Smooth muscle cell (in vitro differentiated cells): ENCODE measurements around the gene NABP2. TPM values are rescaled to one million over a fixed set of nuclear protein-coding genes. Genes with fewer than 3 reads are reported as not detected.
"Not testable (repeated sequence)": the region's sequence is repeated elsewhere in the genome, so short reads cannot be mapped to it uniquely, and the experiment has no call there.

Source experiments
- DNase-seq: peaks from one replicate; lab custom pipeline; 2025; ENCODE audit not compliant: unreplicated experiment; lab: John Stamatoyannopoulos, UW
- H2AFZ ChIP-seq: fragments of 200-600 bp; sonication (generic); 2 replicates; pipeline ENCODE4 v1.6.0; 2016; ENCODE audit warnings: antibody characterized with exemption, low read depth, mild to moderate bottlenecking
- H3F3A ChIP-seq: fragments of 200-600 bp; sonication (generic); 2 replicates; pipeline ENCODE4 v1.6.0; 2017; ENCODE audit warnings: antibody characterized with exemption, low read depth
- H3K27ac ChIP-seq: fragments of 200-600 bp; sonication (generic); 2 replicates; pipeline ENCODE4 v1.5.1; 2016; ENCODE audit warnings: low read depth, mild to moderate bottlenecking
- H3K27me3 ChIP-seq: fragments of 200-600 bp; sonication (generic); 2 replicates; pipeline ENCODE4 v1.6.1; 2016; ENCODE audit warnings: low read depth, mild to moderate bottlenecking
- H3K36me3 ChIP-seq: fragments of 200-600 bp; sonication (generic); 2 replicates; pipeline ENCODE4 v1.5.1; 2016; ENCODE audit warnings: low read depth
- H3K4me1 ChIP-seq: fragments of 200-600 bp; sonication (generic); 2 replicates; pipeline ENCODE4 v1.5.1; 2016; ENCODE audit warnings: low read depth
- H3K4me2 ChIP-seq: fragments of 200-600 bp; sonication (generic); 2 replicates; pipeline ENCODE4 v1.6.0; 2016; ENCODE audit warnings: mild to moderate bottlenecking
- H3K4me3 ChIP-seq: fragments of 200-600 bp; sonication (generic); 2 replicates; pipeline ENCODE4 v1.5.1; 2016; ENCODE audit warnings: mild to moderate bottlenecking
- H3K79me2 ChIP-seq: fragments of 200-600 bp; sonication (generic); 2 replicates; pipeline ENCODE4 v1.6.0; 2016; ENCODE audit warnings: low read depth, mild to moderate bottlenecking
- H3K9ac ChIP-seq: fragments of 200-600 bp; sonication (generic); 2 replicates; pipeline ENCODE4 v1.6.0; 2016; ENCODE audit warnings: low read depth
- H3K9me3 ChIP-seq: fragments of 200-600 bp; sonication (generic); replicated peaks from 2 replicates; pipeline ENCODE4 v1.5.1; 2016; ENCODE audit warnings: low read depth
- H4K20me1 ChIP-seq: fragments of 200-600 bp; sonication (generic); 2 replicates; pipeline ENCODE4 v1.6.0; 2016; ENCODE audit warnings: low read depth
- CTCF ChIP-seq: fragments of 200-600 bp; sonication (generic); IDR thresholded peaks from 2 replicates; pipeline ENCODE4 v1.5.1; 2017; ENCODE audit warnings: borderline replicate concordance, mild to moderate bottlenecking, antibody characterized with exemption; ENCODE audit not compliant: insufficient read depth, poor library complexity, severe bottlenecking
- WGBS: methylation state at CpG from one replicate; pipeline ENCODE4 v1.1.7; 2016; ENCODE audit warnings: low lambda C conversion rate; 5-methylcytosine and 5-hydroxymethylcytosine counted together
- polyA plus RNA-seq: library from polyadenylated mRNA; unstranded; fragments of >200 nt; fragmentation: Nextera tagmentation; extraction: Ambion mirVana; gene quantifications from 2 replicates; pipeline ENCODE4 v1.2.1, GENCODE V29; 2016
- total RNA-seq: library from RNA; depleted of rRNA; stranded (reverse); fragments of >200 nt; gene quantifications from 2 replicates; pipeline ENCODE4 v1.2.3, GENCODE V29; 2014

The NABP2 gene
- total and polyA plus RNA-seq, 2 experiments from 2014 or later, result 14.2 to 33.8 TPM

DNA sequence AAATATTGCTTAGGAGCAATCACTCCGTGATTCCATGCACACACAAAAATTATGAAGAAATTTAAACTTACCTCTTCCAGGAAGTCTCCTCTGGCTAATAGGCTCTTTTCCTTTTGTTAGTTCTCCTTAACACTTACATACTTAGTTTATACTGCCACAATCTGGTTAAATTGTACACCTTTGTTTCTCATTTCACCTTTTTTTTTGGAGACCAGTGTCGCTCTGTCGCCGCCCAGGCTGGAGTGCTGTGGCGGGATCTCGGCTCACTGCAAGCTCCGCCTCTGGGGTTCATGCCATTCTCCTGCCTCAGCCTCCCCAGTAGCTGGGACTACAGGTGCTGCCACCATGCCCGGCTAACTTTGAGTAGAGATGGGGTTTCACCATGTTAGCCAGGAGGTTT lies 36.2 kb downstream of the NABP2 start:
- Histone ChIP-seq H4K20me1 (peaks cover 21% of the 10 kb centered on the region), H3K4me3 (no peak overlapping the region), H3F3A (peaks cover 15% of the 10 kb centered on the region), H3K27ac (no peak overlapping the region), H3K27me3 (no peaks in the 10 kb centered on the region), H3K36me3 (no peaks in the 10 kb centered on the region), H2AFZ (no peak overlapping the region), H3K79me2 (peaks cover 28% of the 10 kb centered on the region), H3K4me1 (peaks cover 19% of the 10 kb centered on the region), H3K4me2 (no peak overlapping the region), H3K9me3 (no peaks in the 10 kb centered on the region), H3K9ac (no peak overlapping the region)
- 94% methylated on average over 8 of the region's 8 CpGs for WGBS
- TF ChIP-seq CTCF, result no peak
- DNase-seq, result no peak

- no peak for DNase-seq
- peaks cover 19% of the 10 kb centered on the region for H3K4me1 ChIP-seq
- 95% methylated on average over 3 of the region's 3 CpGs for WGBS
- TF ChIP-seq CTCF, result no peak
- no peak overlapping the region for H3K4me2 ChIP-seq
- H3K27ac ChIP-seq, result peak overlapping the region; percentile 78
- H3K36me3 ChIP-seq, result no peaks in the 10 kb centered on the region
- peaks cover 22% of the 10 kb centered on the region for H3K79me2 ChIP-seq
- H3F3A ChIP-seq, result peaks cover 15% of the 10 kb centered on the region
- no peaks in the 10 kb centered on the region for H3K9me3 ChIP-seq
- no peak overlapping the region for H2AFZ ChIP-seq
- no peaks in the 10 kb centered on the region for H3K27me3 ChIP-seq
- no peak overlapping the region for H3K9ac ChIP-seq
- peaks cover 15% of the 10 kb centered on the region for H4K20me1 ChIP-seq
- no peak overlapping the region for H3K4me3 ChIP-seq
Observed at GRCh38 chr12:56260921-56261320, 36.8 kb downstream of the NABP2 start.

DNA sequence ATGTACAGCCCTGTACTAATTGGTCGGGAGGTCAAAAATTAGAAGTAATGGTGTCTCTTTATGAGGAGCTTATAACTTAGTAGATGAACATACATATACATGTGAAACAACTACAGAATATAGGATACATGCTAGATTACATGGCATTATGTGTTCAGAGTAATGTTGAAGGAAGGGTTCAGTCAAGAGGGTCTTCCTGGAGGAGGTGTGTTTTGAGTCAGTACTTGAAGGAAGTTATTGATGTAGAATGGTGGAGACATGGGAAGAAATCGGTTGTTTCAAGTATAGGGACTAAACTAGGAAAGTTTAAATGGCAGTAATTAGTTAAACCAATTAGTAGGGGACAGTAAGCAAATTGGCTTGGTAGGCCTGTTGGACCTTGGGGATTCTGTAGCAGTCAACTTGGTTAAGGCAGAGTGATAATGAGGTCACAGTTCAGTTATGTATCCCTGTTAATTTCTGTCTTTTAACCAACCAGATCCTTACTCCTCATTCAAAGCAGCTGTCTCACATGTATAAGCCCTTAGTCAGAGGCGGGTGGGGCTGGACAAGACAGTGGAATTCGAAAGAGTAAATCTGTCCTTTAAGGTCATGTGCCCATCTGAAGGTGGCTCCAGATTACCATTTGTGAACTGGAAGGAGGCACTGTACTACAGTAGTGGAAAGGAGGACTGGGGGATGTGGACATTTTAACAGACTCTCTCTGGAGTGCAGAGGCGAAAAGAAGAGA lies 37.5 kb downstream of the NABP2 start:
- H3K9me3 ChIP-seq, result no peaks in the 10 kb centered on the region
- no peak overlapping the region for H3K4me3 ChIP-seq
- H3K4me1 ChIP-seq, result peaks cover 16% of the 10 kb centered on the region
- DNase-seq, result no peak
- TF ChIP-seq CTCF, result no peak
- no peak overlapping the region for H2AFZ ChIP-seq
- peaks cover 15% of the 10 kb centered on the region for H3K79me2 ChIP-seq
- H3F3A ChIP-seq, result peaks cover 14% of the 10 kb centered on the region
- no peaks in the 10 kb centered on the region for H3K36me3 ChIP-seq
- peak overlapping the region; percentile 38 for H3K9ac ChIP-seq
- H3K27ac ChIP-seq, result peak overlapping the region; percentile 78
- 74% methylated on average over 5 of the region's 5 CpGs for WGBS
- H4K20me1 ChIP-seq, result peaks cover 8% of the 10 kb centered on the region
- no peaks in the 10 kb centered on the region for H3K27me3 ChIP-seq
- no peak overlapping the region for H3K4me2 ChIP-seq

GRCh38 chr12:56262955-56263354 lies 38.8 kb downstream of the NABP2 start:
- H3K4me2 ChIP-seq, H4K20me1 ChIP-seq, H3K36me3 ChIP-seq, H3K9ac ChIP-seq, H3K4me1 ChIP-seq, H3F3A ChIP-seq, H3K9me3 ChIP-seq, H3K4me3 ChIP-seq, DNase-seq, H3K27ac ChIP-seq, H3K27me3 ChIP-seq, H2AFZ ChIP-seq, H3K79me2 ChIP-seq: not testable (repeated sequence)
- peak; percentile 5 for TF ChIP-seq CTCF
- 90% methylated on average over 7 of the region's 7 CpGs for WGBS

GRCh38 chr12:56266068-56266692 lies 42.0 kb downstream of the NABP2 start:
- WGBS, result 71% methylated on average over 16 of the region's 16 CpGs
- H3K4me2 ChIP-seq, result peak overlapping the region; percentile 90
- not testable (repeated sequence) for DNase-seq, H3K9me3 ChIP-seq, H3K4me1 ChIP-seq, H3K27me3 ChIP-seq, H3K36me3 ChIP-seq, H3K79me2 ChIP-seq, H4K20me1 ChIP-seq
- peak overlapping the region; percentile 85 for H2AFZ ChIP-seq
- H3K9ac ChIP-seq, result peak overlapping the region; percentile 88
- H3F3A ChIP-seq, result peaks cover 14% of the 10 kb centered on the region
- H3K4me3 ChIP-seq, result peak overlapping the region; percentile 76
- peak overlapping the region; percentile 90 for H3K27ac ChIP-seq
